ENCODE results near the gene CDK3. TPM values are rescaled to one million over a fixed set of nuclear protein-coding genes. Genes with fewer than 3 reads are reported as not detected.

Gene CDK3
- total and polyA plus RNA-seq, 2 donors (not counting 1 experiment from before 2014, with no cell fraction given) = 1.3 to 2.3 TPM

- Histone ChIP-seq H3K4me1 (ENCODE audit: control insufficient read depth, extremely low read depth, insufficient read depth, low read length) (peaks cover 2% of the 10 kb centered on the region), H3K9ac (ENCODE audit: insufficient read depth, low read length) (no peak overlapping the region), H3K36me3 (ENCODE audit: control insufficient read depth, insufficient read depth, low read length) (peaks cover 6% of the 10 kb centered on the region)
Observed at GRCh38 chr17:76051561-76051960, 50.9 kb downstream of the CDK3 start.

GRCh38 chr17:76053246-76054111 lies 52.8 kb downstream of the CDK3 start:
- no peaks in the 10 kb centered on the region for H3K27me3 ChIP-seq (ENCODE audit: control insufficient read depth, insufficient read depth, low read length)
- H3K79me2 ChIP-seq (ENCODE audit: control insufficient read depth, insufficient read depth, low read length) = peaks cover 2% of the 10 kb centered on the region
- no peak overlapping the region for H3K9ac ChIP-seq (ENCODE audit: insufficient read depth, low read length)
- peak; percentile 58 to 89 for DNase-seq (ENCODE audit: low read depth in 2 of 2)
- H3K27ac ChIP-seq (ENCODE audit: insufficient read depth, low read length) = no peak overlapping the region
- no peak overlapping the region for H3K4me2 ChIP-seq (ENCODE audit: extremely low read depth, insufficient read depth, low read length)
- H4K20me1 ChIP-seq (ENCODE audit: control insufficient read depth, extremely low read depth, insufficient read depth, low read length) = no peaks in the 10 kb centered on the region
- no peak overlapping the region for H2AFZ ChIP-seq (ENCODE audit: low read length)
- H3K4me3 ChIP-seq (replicated peaks in 1 of 4; ENCODE audit: control extremely low read depth in 1 of 4, insufficient read depth in 1 of 4, low read depth in 3 of 4, low read length in 4 of 4) = no peak overlapping the region
- no peaks in the 10 kb centered on the region for H3K9me3 ChIP-seq (ENCODE audit: control insufficient read depth, insufficient read depth, low read depth, low read length)
- TF ChIP-seq CTCF (conservative IDR thresholded peaks at IDR 0.05 in 1 of 2, IDR thresholded peaks at IDR 0.05 in 1 of 2; ENCODE audit: low read depth in 1 of 2, low read length in 2 of 2) = no peak
- no peak for TF ChIP-seq EZH2 (IDR thresholded peaks at IDR 0.05; ENCODE audit: low read length, missing control alignments)
- H3K4me1 ChIP-seq (ENCODE audit: control insufficient read depth, extremely low read depth, insufficient read depth, low read length) = peaks cover 2% of the 10 kb centered on the region
- peaks cover 3% of the 10 kb centered on the region for H3K36me3 ChIP-seq (ENCODE audit: control insufficient read depth, insufficient read depth, low read length)

More at GRCh38 chr17:76051561-76051960, 50.9 kb downstream of the CDK3 start:
- Histone ChIP-seq H4K20me1 (ENCODE audit: control insufficient read depth, extremely low read depth, insufficient read depth, low read length) (no peaks in the 10 kb centered on the region), H2AFZ (ENCODE audit: low read length) (no peak overlapping the region), H3K9me3 (ENCODE audit: control insufficient read depth, insufficient read depth, low read depth, low read length) (no peaks in the 10 kb centered on the region), H3K4me2 (ENCODE audit: extremely low read depth, insufficient read depth, low read length) (no peak overlapping the region), H3K4me3 (replicated peaks in 1 of 4; ENCODE audit: control extremely low read depth in 1 of 4, insufficient read depth in 1 of 4, low read depth in 3 of 4, low read length in 4 of 4) (no peak overlapping the region), H3K27ac (ENCODE audit: insufficient read depth, low read length) (no peak overlapping the region), H3K27me3 (ENCODE audit: control insufficient read depth, insufficient read depth, low read length) (no peaks in the 10 kb centered on the region), H3K79me2 (ENCODE audit: control insufficient read depth, insufficient read depth, low read length) (peaks cover 2% of the 10 kb centered on the region)
- no peak for DNase-seq (ENCODE audit: low read depth in 2 of 2)
- TF ChIP-seq CTCF (conservative IDR thresholded peaks at IDR 0.05 in 1 of 2, IDR thresholded peaks at IDR 0.05 in 1 of 2; ENCODE audit: low read depth in 1 of 2, low read length in 2 of 2) = no peak
- no peak for TF ChIP-seq EZH2 (IDR thresholded peaks at IDR 0.05; ENCODE audit: low read length, missing control alignments)

DNA sequence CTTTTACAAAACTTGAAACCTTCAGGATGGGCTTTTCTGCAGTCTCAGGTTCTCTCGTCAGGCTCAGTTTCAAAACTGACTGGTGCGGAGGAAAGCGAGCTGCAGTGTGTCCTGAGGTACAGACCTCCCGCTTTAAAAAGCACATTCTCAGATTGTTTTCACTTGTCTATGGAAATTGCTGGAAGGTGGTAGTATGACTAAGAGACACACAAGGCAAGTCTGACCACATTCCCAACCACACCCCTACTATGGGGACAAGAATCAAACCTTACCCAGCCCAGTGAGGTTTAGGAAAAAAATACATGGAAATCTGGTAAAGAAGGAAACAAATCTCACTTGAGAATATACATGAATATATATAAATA lies 53.4 kb downstream of the CDK3 start:
- Histone ChIP-seq H3K27ac (ENCODE audit: insufficient read depth, low read length) (no peak overlapping the region), H3K4me2 (ENCODE audit: extremely low read depth, insufficient read depth, low read length) (no peak overlapping the region), H3K36me3 (ENCODE audit: control insufficient read depth, insufficient read depth, low read length) (peaks cover 5% of the 10 kb centered on the region), H3K79me2 (ENCODE audit: control insufficient read depth, insufficient read depth, low read length) (peaks cover 2% of the 10 kb centered on the region), H3K9me3 (ENCODE audit: control insufficient read depth, insufficient read depth, low read depth, low read length) (no peaks in the 10 kb centered on the region), H3K4me3 (replicated peaks in 1 of 4; ENCODE audit: control extremely low read depth in 1 of 4, insufficient read depth in 1 of 4, low read depth in 3 of 4, low read length in 4 of 4) (no peak overlapping the region), H3K27me3 (ENCODE audit: control insufficient read depth, insufficient read depth, low read length) (no peaks in the 10 kb centered on the region), H2AFZ (ENCODE audit: low read length) (no peak overlapping the region), H3K9ac (ENCODE audit: insufficient read depth, low read length) (no peak overlapping the region), H3K4me1 (ENCODE audit: control insufficient read depth, extremely low read depth, insufficient read depth, low read length) (peaks cover 2% of the 10 kb centered on the region), H4K20me1 (ENCODE audit: control insufficient read depth, extremely low read depth, insufficient read depth, low read length) (no peaks in the 10 kb centered on the region)
- DNase-seq (ENCODE audit: low read depth in 2 of 2) = peak; percentile 49 to 77
- TF ChIP-seq EZH2 (IDR thresholded peaks at IDR 0.05; ENCODE audit: low read length, missing control alignments) = no peak
- no peak for TF ChIP-seq CTCF (conservative IDR thresholded peaks at IDR 0.05 in 1 of 2, IDR thresholded peaks at IDR 0.05 in 1 of 2; ENCODE audit: low read depth in 1 of 2, low read length in 2 of 2)

Other genes starting within 250 kb of the CDK3 start
- 36.7 and 62.8 TPM in 2 replicates for gene GALK1, start 235.7 kb upstream of the CDK3 start, total RNA-seq
- 8.6 and 10.2 TPM in 2 replicates for gene GALK1, start 235.7 kb upstream of the CDK3 start, polyA plus RNA-seq
- 11.3 and 15.0 TPM in 2 replicates for gene UNK, start 216.0 kb upstream of the CDK3 start, total RNA-seq
- 15.2 and 18.0 TPM in 2 replicates for gene UNK, start 216.0 kb upstream of the CDK3 start, polyA plus RNA-seq
- gene UNC13D, start 156.5 kb upstream of the CDK3 start, total RNA-seq = 1.5 TPM in 2 replicates
- gene UNC13D, start 156.5 kb upstream of the CDK3 start, polyA plus RNA-seq = 0.12 and 0.22 TPM in 2 replicates
- gene WBP2, start 145.5 kb upstream of the CDK3 start, total RNA-seq = 20.5 and 39.5 TPM in 2 replicates
- gene WBP2, start 145.5 kb upstream of the CDK3 start, polyA plus RNA-seq = 53.4 and 56.1 TPM in 2 replicates
- 16.0 and 18.2 TPM in 2 replicates for gene TRIM47, start 122.3 kb upstream of the CDK3 start, total RNA-seq
- gene TRIM47, start 122.3 kb upstream of the CDK3 start, polyA plus RNA-seq = 2.2 and 4.8 TPM in 2 replicates
- gene TRIM65, start 103.9 kb upstream of the CDK3 start, total RNA-seq = 15.9 and 17.2 TPM in 2 replicates
- 4.3 TPM in 2 replicates for gene TRIM65, start 103.9 kb upstream of the CDK3 start, polyA plus RNA-seq
- gene MRPL38, start 96.0 kb upstream of the CDK3 start, total RNA-seq = 30.8 and 36.0 TPM in 2 replicates
- 19.3 and 29.7 TPM in 2 replicates for gene MRPL38, start 96.0 kb upstream of the CDK3 start, polyA plus RNA-seq
- 10.5 and 11.2 TPM in 2 replicates for gene FBF1, start 59.8 kb upstream of the CDK3 start, total RNA-seq
- gene FBF1, start 59.8 kb upstream of the CDK3 start, polyA plus RNA-seq = 1.6 and 2.6 TPM in 2 replicates
- 44.4 and 70.5 TPM in 2 replicates for gene ACOX1, start 21.7 kb upstream of the CDK3 start, total RNA-seq
- gene ACOX1, start 21.7 kb upstream of the CDK3 start, polyA plus RNA-seq = 30.0 and 31.3 TPM in 2 replicates
- gene TEN1, start 21.6 kb upstream of the CDK3 start, total RNA-seq = 9.4 and 12.6 TPM in 2 replicates
- 10.3 and 11.4 TPM in 2 replicates for gene TEN1, start 21.6 kb upstream of the CDK3 start, polyA plus RNA-seq
- not detected in 2 replicates for gene EVPL, start 26.5 kb downstream of the CDK3 start, total RNA-seq
- not detected in 2 replicates for gene EVPL, start 26.5 kb downstream of the CDK3 start, polyA plus RNA-seq
- 23.6 and 34.0 TPM in 2 replicates for gene SRP68, start 71.7 kb downstream of the CDK3 start, total RNA-seq
- 68.6 and 81.5 TPM in 2 replicates for gene SRP68, start 71.7 kb downstream of the CDK3 start, polyA plus RNA-seq
- not detected in 2 replicates for gene GALR2, start 73.9 kb downstream of the CDK3 start, total RNA-seq
- gene GALR2, start 73.9 kb downstream of the CDK3 start, polyA plus RNA-seq = not detected in 2 replicates
- gene ZACN, start 78.3 kb downstream of the CDK3 start, total RNA-seq = not detected in 2 replicates
- not detected in 2 replicates for gene ZACN, start 78.3 kb downstream of the CDK3 start, polyA plus RNA-seq
- 76.8 and 88.8 TPM in 2 replicates for gene EXOC7, start 102.9 kb downstream of the CDK3 start, total RNA-seq
- 66.8 and 85.4 TPM in 2 replicates for gene EXOC7, start 102.9 kb downstream of the CDK3 start, polyA plus RNA-seq
- gene FOXJ1, start 140.4 kb downstream of the CDK3 start, total RNA-seq = not detected in 2 replicates
- not detected in 2 replicates for gene FOXJ1, start 140.4 kb downstream of the CDK3 start, polyA plus RNA-seq
- gene RNF157, start 239.6 kb downstream of the CDK3 start, total RNA-seq = 0.51 and 3.1 TPM in 2 replicates
- 2.0 and 7.7 TPM in 2 replicates for gene RNF157, start 239.6 kb downstream of the CDK3 start, polyA plus RNA-seq

Data from fibroblast of lung (primary cell).